Stimulated activated CD8-positive, alpha-beta memory T cell treated with anti-CD3 and anti-CD28 coated beads, Interleukin-15, amount 100 ng/mL, for 48 hours (primary cell): ENCODE measurements around the gene CFAP54.

Experiments
- DNase-seq, 2 donors: peaks; one replicate each; pipeline ENCODE4 v3.0.0-alpha.2; 2020; ENCODE audit warnings: low read depth in 2 of 2

Gene CFAP54

GRCh38 chr12:96890331-96890730, 401.0 kb downstream of the CFAP54 start:
- no peak for DNase-seq

GRCh38 chr12:96892104-96892503, 402.7 kb downstream of the CFAP54 start:
- no peak for DNase-seq

GRCh38 chr12:96897421-96897820, 408.0 kb downstream of the CFAP54 start:
- no peak for DNase-seq

- no peak for DNase-seq
These were observed 411.8 kb downstream of the CFAP54 start for GRCh38 chr12:96901175-96901574.

- DNase-seq = no peak
These were observed 412.7 kb downstream of the CFAP54 start for GRCh38 chr12:96902076-96902475.

GRCh38 chr12:96906498-96906848, 417.1 kb downstream of the CFAP54 start:
- DNase-seq = no peak

GRCh38 chr12:96906849-96907670, 417.7 kb downstream of the CFAP54 start, which contains the start of gene NEDD1:
Gene NEDD1, plus strand, starts transcription at chr12:96907257. Its CDS starts 2,503 bp downstream, at chr12:96909760.
- DNase-seq = peak; percentile 79 to 80

- no peak for DNase-seq
These were observed 418.5 kb downstream of the CFAP54 start for GRCh38 chr12:96907671-96908422.

GRCh38 chr12:96908423-96908675, 419.0 kb downstream of the CFAP54 start:
- no peak for DNase-seq

GRCh38 chr12:96912261-96912660, 422.9 kb downstream of the CFAP54 start:
- no peak for DNase-seq

- DNase-seq = no peak
These were observed 423.6 kb downstream of the CFAP54 start for GRCh38 chr12:96912943-96913342.

- no peak for DNase-seq
These were observed 430.3 kb downstream of the CFAP54 start for GRCh38 chr12:96919510-96920210.
